ENCODE data around the gene ISG20L2. TPM values are rescaled to one million over a fixed set of nuclear protein-coding genes. Genes with fewer than 3 reads are reported as not detected.

ISG20L2 gene
- total and polyA plus RNA-seq, 2 donors (not counting 3 experiments of a cell fraction or from before 2014, with no cell fraction given): 33.2 to 35.3 TPM

DNA sequence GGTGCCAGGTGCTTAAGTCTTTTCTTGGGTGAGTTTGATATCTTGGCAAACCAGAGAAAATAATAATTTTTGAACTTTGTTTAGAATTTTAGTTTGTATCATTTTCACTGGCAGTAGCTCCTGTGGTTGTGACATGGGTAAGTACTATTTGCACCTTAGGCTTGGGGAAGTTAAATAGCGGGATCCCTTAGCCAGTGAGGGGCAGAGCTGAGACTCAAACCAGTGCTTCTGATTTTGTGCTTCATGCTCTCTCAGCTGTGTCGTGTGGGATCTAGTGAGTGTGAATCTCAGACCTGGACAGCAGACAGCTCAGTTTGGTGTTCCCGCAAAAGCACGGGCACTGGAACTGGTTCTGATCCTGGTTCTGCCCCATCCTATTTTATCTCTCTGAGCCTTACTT, 48.4 kb upstream of the ISG20L2 start:
- POLR2A ChIA-PET: no interaction called here
- peaks cover 11% of the 10 kb centered on the region for H3K4me1 ChIP-seq (ENCODE audit: control insufficient read depth, extremely low read depth, insufficient read depth, low read length)
- no peak overlapping the region for H3K27ac ChIP-seq (ENCODE audit: insufficient read depth, low read depth, low read length)
- H3K4me2 ChIP-seq (ENCODE audit: insufficient read depth, low read length): no peak overlapping the region
- DNase-seq (ENCODE audit: low read depth, low spot score): no peak
- no TSS peak for BruUV-seq (replicated peaks)
- no peak overlapping the region for H3K9ac ChIP-seq (replicated peaks; ENCODE audit: extremely low read depth, insufficient read depth, low read length)
- no peaks in the 10 kb centered on the region for H3K27me3 ChIP-seq (ENCODE audit: control insufficient read depth in 2 of 2, insufficient read depth in 2 of 2, low read length in 2 of 2)
- H3K36me3 ChIP-seq (ENCODE audit: control insufficient read depth in 2 of 2, extremely low read depth in 1 of 2, insufficient read depth in 2 of 2, low read length in 2 of 2): peaks cover 2% of the 10 kb centered on the region in 2 experiments
- CTCF ChIA-PET: interaction anchor here (1.2 to 1.6 kb wide), 3 partner anchors 10 to 83 kb away, joined by 4 to 8 read pairs (median 5); partner anchors contain the start of genes NTRK1 and PRCC
- no peaks in the 10 kb centered on the region for H3K9me1 ChIP-seq (replicated peaks; ENCODE audit: control insufficient read depth, extremely low read depth, insufficient read depth, low read length)
- no peak for TF ChIP-seq POLR2AphosphoS5 (IDR thresholded peaks at IDR 0.05; ENCODE audit: insufficient read depth, low read depth, low read length)
- H3K9me3 ChIP-seq (replicated peaks; ENCODE audit: control insufficient read depth, insufficient read depth, low read length): no peaks in the 10 kb centered on the region
- H4K20me1 ChIP-seq (replicated peaks; ENCODE audit: control insufficient read depth, extremely low read depth, insufficient read depth, low read length): peaks cover 4% of the 10 kb centered on the region
- H3K79me2 ChIP-seq (ENCODE audit: control insufficient read depth, insufficient read depth, low read length): peaks cover 85% of the 10 kb centered on the region
- intact Hi-C loops (cut with micrococcal nuclease): no loop called here
- dilution Hi-C loops (cut with MboI; ENCODE audit: extremely low pct_ligation_motif_present, low sequenced_read_pairs): no loop called here
- H2AFZ ChIP-seq (ENCODE audit: low read depth, low read length): no peak overlapping the region
- no peak overlapping the region for H3K4me3 ChIP-seq (replicated peaks in 1 of 3; ENCODE audit: insufficient read depth in 1 of 3, low read depth in 1 of 3, low read length in 3 of 3)
- no peak for FAIRE-seq

DNA sequence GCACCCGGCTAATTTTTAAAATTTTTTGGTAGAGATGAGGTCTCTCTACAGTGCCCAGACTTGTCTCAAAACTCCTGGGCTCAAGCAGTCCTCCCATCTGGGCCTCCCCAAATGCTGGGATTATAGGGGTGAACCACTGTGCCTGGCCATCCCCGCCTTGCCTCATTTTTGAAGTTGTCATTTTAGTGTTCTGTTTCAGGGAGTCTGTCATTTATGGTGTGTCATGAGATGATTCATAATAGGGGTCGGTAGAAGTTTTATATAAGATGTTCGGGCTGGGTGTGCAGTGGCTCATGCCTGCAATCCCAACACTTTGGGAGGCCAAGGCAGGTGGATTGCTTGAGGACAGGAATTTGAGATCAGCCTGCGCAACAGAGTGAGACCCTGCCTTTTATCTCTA, 47.2 kb upstream of the ISG20L2 start:
- Histone ChIP-seq H3K27ac (ENCODE audit: insufficient read depth, low read depth, low read length) (no peak overlapping the region), H3K4me3 (replicated peaks in 1 of 3; ENCODE audit: insufficient read depth in 1 of 3, low read depth in 1 of 3, low read length in 3 of 3) (no peak overlapping the region), H4K20me1 (replicated peaks; ENCODE audit: control insufficient read depth, extremely low read depth, insufficient read depth, low read length) (peaks cover 7% of the 10 kb centered on the region), H2AFZ (ENCODE audit: low read depth, low read length) (no peak overlapping the region), H3K36me3 (ENCODE audit: control insufficient read depth in 2 of 2, extremely low read depth in 1 of 2, insufficient read depth in 2 of 2, low read length in 2 of 2) (peaks cover 7 to 8% of the 10 kb centered on the region in 2 experiments), H3K9me3 (replicated peaks; ENCODE audit: control insufficient read depth, insufficient read depth, low read length) (no peaks in the 10 kb centered on the region), H3K4me2 (ENCODE audit: insufficient read depth, low read length) (no peak overlapping the region), H3K4me1 (ENCODE audit: control insufficient read depth, extremely low read depth, insufficient read depth, low read length) (peaks cover 3% of the 10 kb centered on the region), H3K79me2 (ENCODE audit: control insufficient read depth, insufficient read depth, low read length) (peaks cover 86% of the 10 kb centered on the region), H3K27me3 (ENCODE audit: control insufficient read depth in 2 of 2, insufficient read depth in 2 of 2, low read length in 2 of 2) (no peaks in the 10 kb centered on the region), H3K9me1 (replicated peaks; ENCODE audit: control insufficient read depth, extremely low read depth, insufficient read depth, low read length) (no peaks in the 10 kb centered on the region), H3K9ac (replicated peaks; ENCODE audit: extremely low read depth, insufficient read depth, low read length) (no peak overlapping the region)
- dilution Hi-C loops (cut with MboI; ENCODE audit: extremely low pct_ligation_motif_present, low sequenced_read_pairs) (no loop called here), intact Hi-C loops (cut with micrococcal nuclease) (no loop called here)
- ChIA-PET CTCF (interaction anchor here (1.6 kb wide), 1 partner anchor 9 kb away, joined by 5 read pairs; the partner anchor contains the start of gene PRCC), POLR2A (no interaction called here)
- no peak for DNase-seq (ENCODE audit: low read depth, low spot score)
- FAIRE-seq: no peak
- TF ChIP-seq, protein P1, sequence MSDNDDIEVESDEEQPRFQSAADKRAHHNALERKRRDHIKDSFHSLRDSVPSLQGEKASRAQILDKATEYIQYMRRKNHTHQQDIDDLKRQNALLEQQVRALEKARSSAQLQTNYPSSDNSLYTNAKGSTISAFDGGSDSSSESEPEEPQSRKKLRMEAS (IDR thresholded peaks at IDR 0.05; ENCODE audit: insufficient read depth, insufficient read length): no peak
- no peak for TF ChIP-seq JUN (IDR thresholded peaks at IDR 0.05; ENCODE audit: borderline replicate concordance, insufficient read depth, insufficient read length, low read depth)
- no peak for TF ChIP-seq POLR2AphosphoS5 (IDR thresholded peaks at IDR 0.05; ENCODE audit: insufficient read depth, low read depth, low read length)
- no TSS peak for BruUV-seq (replicated peaks)

Measured in endothelial cell of umbilical vein (primary cell).